WTC11 (cell line): ENCODE results near the gene SRP9. TPM values are rescaled to one million over a fixed set of nuclear protein-coding genes. Genes with fewer than 3 reads are reported as not detected.
"Not testable (repeated sequence)": the region's sequence is repeated elsewhere in the genome, so short reads cannot be mapped to it uniquely, and the experiment has no call there.

Source experiments
- ATAC-seq: fragments of 200-7000 bp; cut with Tn5 transposase; 2 replicates; pipeline ENCODE4 v1.10.0; 2021; ENCODE audit warnings: mild to moderate bottlenecking, moderate library complexity
- CTCF ChIA-PET: fragments of 300-600 bp; sonication (Branson Sonifier 250); formaldehyde crosslinking; loops from one replicate; lab custom pipeline; 2021; ENCODE audit warnings: antibody characterized with exemption; lab: Charles Lee
- POLR2A ChIA-PET: fragments of 350-600 bp; sonication (Branson Sonifier 250); formaldehyde crosslinking; loops from one replicate; lab custom pipeline; 2021; ENCODE audit warnings: antibody characterized with exemption; lab: Charles Lee
- DNase-seq: peaks from one replicate; pipeline ENCODE4 v3.0.0; 2021; ENCODE audit warnings: low spot score
- H3K27ac Mint-ChIP-seq: 2 replicates; pipeline ENCODE4 v1.8.0; 2021; ENCODE audit warnings: mixed read lengths
- H3K27me3 Mint-ChIP-seq: 2 replicates; pipeline ENCODE4 v1.8.0; 2021; ENCODE audit warnings: low read depth, mild to moderate bottlenecking, moderate library complexity, mixed read lengths
- H3K36me3 Mint-ChIP-seq: 2 replicates; pipeline ENCODE4 v1.8.0; 2021; ENCODE audit warnings: mixed read lengths
- H3K4me1 Mint-ChIP-seq: 2 replicates; pipeline ENCODE4 v1.8.0; 2022; ENCODE audit warnings: mixed read lengths
- H3K4me3 Mint-ChIP-seq: 2 replicates; pipeline ENCODE4 v1.8.0; 2021; ENCODE audit warnings: mild to moderate bottlenecking, moderate library complexity, mixed read lengths
- H3K9me3 Mint-ChIP-seq: 2 replicates; pipeline ENCODE4 v1.8.0; 2021; ENCODE audit warnings: mixed read lengths
- CREM ChIP-seq: sonication (generic); formaldehyde crosslinking; IDR thresholded peaks from 2 replicates; pipeline ENCODE4 v1.8.1; 2022; ENCODE audit warnings: mild to moderate bottlenecking, missing genetic modification reagents, moderate library complexity
- ESRRA ChIP-seq: sonication (generic); formaldehyde crosslinking; IDR thresholded peaks from 2 replicates; pipeline ENCODE4 v1.8.1; 2022; ENCODE audit warnings: mild to moderate bottlenecking, missing genetic modification reagents, borderline replicate concordance
- NFYB ChIP-seq: sonication (generic); formaldehyde crosslinking; conservative IDR thresholded peaks from 2 replicates; pipeline ENCODE4 v1.8.0; 2022; ENCODE audit warnings: low read depth, missing genetic modification reagents
- SP1 ChIP-seq: sonication (generic); formaldehyde crosslinking; conservative IDR thresholded peaks from 2 replicates; pipeline ENCODE4 v1.8.1; 2022; ENCODE audit warnings: missing genetic modification reagents
- total RNA-seq: library from RNA; stranded (reverse); gene quantifications from 3 replicates; pipeline ENCODE4 v1.2.3, GENCODE V29; 2021
- TF ChIP-seq, protein P1 (sequence below): sonication (generic); formaldehyde crosslinking; IDR thresholded peaks from 2 replicates; pipeline ENCODE4 v1.8.1; 2022; ENCODE audit warnings: mild to moderate bottlenecking, moderate library complexity, missing genetic modification reagents
- TF ChIP-seq, protein P2 (sequence below): sonication (generic); formaldehyde crosslinking; IDR thresholded peaks from 2 replicates; pipeline ENCODE4 v1.8.1; 2022; ENCODE audit warnings: low read depth, mild to moderate bottlenecking, moderate library complexity, missing genetic modification reagents, borderline replicate concordance
- TF ChIP-seq, protein P3 (sequence below): sonication (generic); formaldehyde crosslinking; IDR thresholded peaks from 2 replicates; pipeline ENCODE4 v1.8.0; 2022; ENCODE audit warnings: mild to moderate bottlenecking, missing genetic modification reagents
- TF ChIP-seq, protein P4 (sequence below): sonication (generic); formaldehyde crosslinking; IDR thresholded peaks from 2 replicates; pipeline ENCODE4 v1.8.0; 2023; ENCODE audit warnings: mild to moderate bottlenecking, missing genetic modification reagents
- TF ChIP-seq, protein P5 (sequence below): sonication (generic); formaldehyde crosslinking; IDR thresholded peaks from 2 replicates; pipeline ENCODE4 v1.8.1; 2023; ENCODE audit warnings: mild to moderate bottlenecking, missing genetic modification reagents, moderate library complexity
- TF ChIP-seq, protein P6 (sequence below): sonication (generic); formaldehyde crosslinking; IDR thresholded peaks from 2 replicates; pipeline ENCODE4 v1.8.1; 2023; ENCODE audit warnings: mild to moderate bottlenecking, missing genetic modification reagents

Gene SRP9
- total RNA-seq, 1 experiment from 2014 or later = 375 TPM

DNA sequence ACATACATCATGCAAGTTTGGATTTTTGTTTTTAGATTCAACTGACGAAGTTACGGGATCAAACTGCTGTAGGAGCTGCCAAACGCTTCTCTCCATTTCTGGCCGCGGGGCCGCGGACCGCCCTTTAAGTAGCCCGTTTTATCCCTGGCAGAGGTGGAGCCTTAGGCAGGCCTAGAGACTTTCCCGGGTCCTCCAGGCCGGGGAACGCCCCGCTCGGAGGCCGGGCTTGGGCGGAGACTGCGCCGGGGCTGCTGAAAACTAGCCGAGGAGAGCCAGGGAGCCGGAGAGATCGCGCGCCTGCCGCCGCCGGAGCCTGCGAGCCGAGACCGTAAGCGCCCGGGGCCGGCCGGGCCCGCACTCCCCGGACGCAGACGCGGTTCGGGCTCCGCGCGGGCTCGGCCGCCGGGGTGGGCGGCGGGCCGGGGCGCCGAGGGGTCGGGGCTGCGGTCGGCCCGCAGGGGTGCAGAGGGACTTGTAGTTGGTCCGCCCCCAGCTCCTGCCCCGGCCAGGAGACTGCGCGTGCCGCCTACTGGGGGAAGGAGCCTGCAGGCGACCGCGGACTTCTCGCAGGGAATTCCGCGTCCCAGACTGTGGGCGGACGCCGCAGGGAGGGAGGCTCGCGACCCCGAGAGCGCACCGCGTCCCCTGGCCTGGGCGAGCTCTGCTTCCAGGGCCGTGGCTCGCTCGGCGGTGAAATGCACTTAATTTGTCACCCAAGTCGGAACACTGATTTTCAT is 32.4 kb downstream of the SRP9 start, which contains the start of gene EPHX1:
TSS of gene EPHX1 (plus strand) at position 283 of the 737 bp plus-strand sequence. CDS start 18,606 bp downstream, outside the sequence.
- peak within 1 kb of the TSS; percentile 68 for H3K27ac Mint-ChIP-seq
- no peaks in the 10 kb centered on the region for H3K9me3 Mint-ChIP-seq
- ChIA-PET CTCF (interaction anchor here (0.6 to 5.4 kb wide), 13 partner anchors 14 to 369 kb away, joined by 3 to 45 read pairs (median 4); partner anchors contain the start of gene SRP9), POLR2A (interaction anchor here (1.0 to 2.1 kb wide), 2 partner anchors 9 to 32 kb away, joined by 3 to 10 read pairs; partner anchors contain the start of gene SRP9)
- H3K4me3 Mint-ChIP-seq = peak within 1 kb of the TSS; percentile 86
- ATAC-seq (peak; percentile 90), DNase-seq (peak; percentile 93)
- H3K36me3 Mint-ChIP-seq = peaks cover 3% of the 10 kb centered on the region; the same call in 1 of the 2 replicates
- peaks cover 30% of the 10 kb centered on the region for H3K4me1 Mint-ChIP-seq
- H3K27me3 Mint-ChIP-seq = peaks cover 3% of the 10 kb centered on the region; the same call in 1 of the 2 replicates
- TF ChIP-seq ESRRA (CRISPR knock-in tag) (peak; percentile 54; the same call in 1 of the 2 replicates), CREM (CRISPR knock-in tag) (peak; percentile 46; the same call in 1 of the 2 replicates), NFYB (no peak)
- TF ChIP-seq, protein P1, sequence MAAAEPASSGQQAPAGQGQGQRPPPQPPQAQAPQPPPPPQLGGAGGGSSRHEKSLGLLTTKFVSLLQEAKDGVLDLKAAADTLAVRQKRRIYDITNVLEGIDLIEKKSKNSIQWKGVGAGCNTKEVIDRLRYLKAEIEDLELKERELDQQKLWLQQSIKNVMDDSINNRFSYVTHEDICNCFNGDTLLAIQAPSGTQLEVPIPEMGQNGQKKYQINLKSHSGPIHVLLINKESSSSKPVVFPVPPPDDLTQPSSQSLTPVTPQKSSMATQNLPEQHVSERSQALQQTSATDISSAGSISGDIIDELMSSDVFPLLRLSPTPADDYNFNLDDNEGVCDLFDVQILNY (CRISPR knock-in tag) = peak; percentile 41; the same call in 1 of the 2 replicates

DNA sequence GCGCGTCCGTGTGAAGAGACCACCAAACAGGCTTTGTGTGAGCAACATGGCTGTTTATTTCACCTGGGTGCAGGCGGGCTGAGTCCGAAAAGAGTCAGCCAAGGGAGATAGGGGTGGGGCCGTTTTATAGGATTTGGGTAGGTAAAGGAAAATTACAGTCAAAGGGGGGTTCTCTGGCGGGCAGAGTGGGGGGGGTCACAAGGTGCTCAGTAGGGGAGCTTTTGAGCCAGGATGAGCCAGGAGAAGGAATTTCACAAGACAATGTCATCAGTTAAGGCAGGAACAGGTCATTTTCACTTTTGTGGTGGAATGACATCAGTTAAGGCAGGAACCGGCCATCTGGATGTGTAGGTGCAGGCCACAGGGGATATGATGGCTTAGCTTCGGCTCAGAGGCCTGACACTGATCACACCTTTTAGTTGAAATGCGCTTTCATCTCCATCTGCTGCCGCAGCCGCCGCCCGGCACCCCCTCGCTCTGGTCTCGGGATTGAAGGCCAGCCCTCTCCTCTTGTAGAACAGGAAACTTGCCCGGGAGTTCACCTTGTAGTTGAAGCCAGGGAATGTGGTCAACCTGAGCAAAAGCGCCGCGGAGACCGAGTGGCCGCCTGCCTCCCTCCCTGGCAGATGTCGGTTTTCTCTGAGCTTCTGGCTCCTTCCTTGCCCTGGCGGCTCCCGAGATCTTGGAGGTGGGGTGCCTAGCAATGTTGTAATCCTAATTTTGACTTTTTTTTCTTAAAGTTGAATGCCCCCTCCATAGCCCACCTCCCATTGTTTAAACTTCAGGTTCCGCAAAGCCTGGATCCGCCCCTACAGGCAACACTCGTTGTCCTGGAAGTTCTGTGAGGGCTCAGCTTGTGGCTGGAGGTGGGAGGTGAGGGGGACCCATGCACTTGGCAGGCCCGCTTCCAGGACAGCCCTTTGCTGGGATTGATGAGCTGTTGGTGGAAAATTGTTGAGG is 33.2 kb downstream of the SRP9 start:
- ChIA-PET CTCF (interaction anchor here (0.6 to 5.4 kb wide), 19 partner anchors 8 to 392 kb away, joined by 3 to 45 read pairs (median 4); partner anchors contain the start of genes SRP9 and TMEM63A), POLR2A (interaction anchor here (2.1 kb wide), 1 partner anchor 33 kb away, joined by 10 read pairs; the partner anchor contains the start of gene SRP9)
- H3K4me1 Mint-ChIP-seq = peaks cover 35% of the 10 kb centered on the region
- peak overlapping the region; percentile 68 for H3K27ac Mint-ChIP-seq
- ATAC-seq (peak; percentile 5; the same call in 1 of the 2 replicates), DNase-seq (peak; percentile 59)
- H3K27me3 Mint-ChIP-seq, H3K36me3 Mint-ChIP-seq, H3K9me3 Mint-ChIP-seq: not testable (repeated sequence)
- H3K4me3 Mint-ChIP-seq = peak overlapping the region; percentile 86
- TF ChIP-seq, protein P2, sequence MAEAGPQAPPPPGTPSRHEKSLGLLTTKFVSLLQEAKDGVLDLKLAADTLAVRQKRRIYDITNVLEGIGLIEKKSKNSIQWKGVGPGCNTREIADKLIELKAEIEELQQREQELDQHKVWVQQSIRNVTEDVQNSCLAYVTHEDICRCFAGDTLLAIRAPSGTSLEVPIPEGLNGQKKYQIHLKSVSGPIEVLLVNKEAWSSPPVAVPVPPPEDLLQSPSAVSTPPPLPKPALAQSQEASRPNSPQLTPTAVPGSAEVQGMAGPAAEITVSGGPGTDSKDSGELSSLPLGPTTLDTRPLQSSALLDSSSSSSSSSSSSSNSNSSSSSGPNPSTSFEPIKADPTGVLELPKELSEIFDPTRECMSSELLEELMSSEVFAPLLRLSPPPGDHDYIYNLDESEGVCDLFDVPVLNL (CRISPR knock-in tag) = peak; percentile 26; the same call in 1 of the 2 replicates
- TF ChIP-seq, protein P3, sequence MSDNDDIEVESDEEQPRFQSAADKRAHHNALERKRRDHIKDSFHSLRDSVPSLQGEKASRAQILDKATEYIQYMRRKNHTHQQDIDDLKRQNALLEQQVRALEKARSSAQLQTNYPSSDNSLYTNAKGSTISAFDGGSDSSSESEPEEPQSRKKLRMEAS = peak; percentile 59; the same call in 1 of the 2 replicates

DNA sequence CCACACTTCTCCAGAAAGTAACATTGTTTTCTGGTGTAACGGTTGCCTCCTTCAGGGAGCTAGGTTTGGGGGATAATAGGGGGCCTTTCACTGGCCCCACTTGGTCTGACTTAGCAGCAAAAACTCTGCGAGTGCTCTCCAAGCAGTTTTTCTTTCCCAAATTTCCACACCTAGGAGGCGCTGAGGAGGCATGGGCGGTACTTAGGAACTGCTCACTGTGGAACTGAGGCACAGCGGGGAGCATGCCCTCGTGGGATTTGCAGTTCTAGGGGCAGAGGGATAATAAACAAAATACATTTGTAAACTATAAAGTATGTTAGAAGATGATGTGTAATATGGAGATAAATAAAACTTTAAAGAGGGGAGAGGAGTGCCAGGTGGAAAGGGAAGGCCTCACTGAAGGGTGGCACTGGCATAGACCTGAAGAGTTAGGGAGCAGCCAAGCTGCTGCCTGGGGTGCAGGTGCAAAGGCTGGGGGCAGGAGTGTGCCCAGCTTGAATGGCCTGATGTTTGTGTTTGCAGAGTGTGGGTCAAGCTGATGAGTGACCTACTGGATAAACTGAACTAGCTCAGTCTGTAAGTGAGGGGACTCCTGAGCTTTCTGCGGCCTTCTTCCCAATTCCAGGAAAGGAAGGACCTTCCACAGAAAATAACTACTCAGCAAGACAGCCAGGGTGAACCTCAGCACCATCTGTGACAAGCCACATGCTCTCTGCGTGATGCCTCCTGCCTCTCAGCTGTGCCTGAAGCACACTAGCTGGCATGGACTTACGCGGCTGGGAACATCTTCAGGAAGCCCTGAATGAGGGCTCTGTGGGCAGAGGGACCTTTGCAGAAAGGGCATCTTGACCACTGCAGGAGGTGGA is 34.2 kb downstream of the SRP9 start:
- ChIA-PET CTCF (interaction anchor here (0.7 to 5.4 kb wide), 15 partner anchors 9 to 337 kb away, joined by 3 to 45 read pairs (median 4); partner anchors contain the start of genes SRP9 and TMEM63A), POLR2A (interaction anchor here (0.5 to 2.1 kb wide), 2 partner anchors 19 to 34 kb away, joined by 5 to 10 read pairs; partner anchors contain the start of gene SRP9)
- Mint-ChIP-seq H3K4me3 (peak overlapping the region; percentile 86), H3K4me1 (peaks cover 42% of the 10 kb centered on the region), H3K27me3 (peaks cover 3% of the 10 kb centered on the region; the same call in 1 of the 2 replicates), H3K9me3 (no peaks in the 10 kb centered on the region), H3K27ac (no peak overlapping the region), H3K36me3 (peaks cover 6% of the 10 kb centered on the region; the same call in 1 of the 2 replicates)
- ATAC-seq (peak; percentile 7; the same call in 1 of the 2 replicates), DNase-seq (peak; percentile 60)
- TF ChIP-seq SP1 (CRISPR knock-in tag) (0 out of 2 replicates have a peak, but pooled peaks have one; percentile 23), CREM (CRISPR knock-in tag) (no peak)
- TF ChIP-seq, protein P4, sequence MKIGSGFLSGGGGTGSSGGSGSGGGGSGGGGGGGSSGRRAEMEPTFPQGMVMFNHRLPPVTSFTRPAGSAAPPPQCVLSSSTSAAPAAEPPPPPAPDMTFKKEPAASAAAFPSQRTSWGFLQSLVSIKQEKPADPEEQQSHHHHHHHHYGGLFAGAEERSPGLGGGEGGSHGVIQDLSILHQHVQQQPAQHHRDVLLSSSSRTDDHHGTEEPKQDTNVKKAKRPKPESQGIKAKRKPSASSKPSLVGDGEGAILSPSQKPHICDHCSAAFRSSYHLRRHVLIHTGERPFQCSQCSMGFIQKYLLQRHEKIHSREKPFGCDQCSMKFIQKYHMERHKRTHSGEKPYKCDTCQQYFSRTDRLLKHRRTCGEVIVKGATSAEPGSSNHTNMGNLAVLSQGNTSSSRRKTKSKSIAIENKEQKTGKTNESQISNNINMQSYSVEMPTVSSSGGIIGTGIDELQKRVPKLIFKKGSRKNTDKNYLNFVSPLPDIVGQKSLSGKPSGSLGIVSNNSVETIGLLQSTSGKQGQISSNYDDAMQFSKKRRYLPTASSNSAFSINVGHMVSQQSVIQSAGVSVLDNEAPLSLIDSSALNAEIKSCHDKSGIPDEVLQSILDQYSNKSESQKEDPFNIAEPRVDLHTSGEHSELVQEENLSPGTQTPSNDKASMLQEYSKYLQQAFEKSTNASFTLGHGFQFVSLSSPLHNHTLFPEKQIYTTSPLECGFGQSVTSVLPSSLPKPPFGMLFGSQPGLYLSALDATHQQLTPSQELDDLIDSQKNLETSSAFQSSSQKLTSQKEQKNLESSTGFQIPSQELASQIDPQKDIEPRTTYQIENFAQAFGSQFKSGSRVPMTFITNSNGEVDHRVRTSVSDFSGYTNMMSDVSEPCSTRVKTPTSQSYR (CRISPR knock-in tag) = no peak
- TF ChIP-seq, protein P5, sequence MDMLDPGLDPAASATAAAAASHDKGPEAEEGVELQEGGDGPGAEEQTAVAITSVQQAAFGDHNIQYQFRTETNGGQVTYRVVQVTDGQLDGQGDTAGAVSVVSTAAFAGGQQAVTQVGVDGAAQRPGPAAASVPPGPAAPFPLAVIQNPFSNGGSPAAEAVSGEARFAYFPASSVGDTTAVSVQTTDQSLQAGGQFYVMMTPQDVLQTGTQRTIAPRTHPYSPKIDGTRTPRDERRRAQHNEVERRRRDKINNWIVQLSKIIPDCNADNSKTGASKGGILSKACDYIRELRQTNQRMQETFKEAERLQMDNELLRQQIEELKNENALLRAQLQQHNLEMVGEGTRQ (CRISPR knock-in tag) = no peak
- TF ChIP-seq, protein P6, sequence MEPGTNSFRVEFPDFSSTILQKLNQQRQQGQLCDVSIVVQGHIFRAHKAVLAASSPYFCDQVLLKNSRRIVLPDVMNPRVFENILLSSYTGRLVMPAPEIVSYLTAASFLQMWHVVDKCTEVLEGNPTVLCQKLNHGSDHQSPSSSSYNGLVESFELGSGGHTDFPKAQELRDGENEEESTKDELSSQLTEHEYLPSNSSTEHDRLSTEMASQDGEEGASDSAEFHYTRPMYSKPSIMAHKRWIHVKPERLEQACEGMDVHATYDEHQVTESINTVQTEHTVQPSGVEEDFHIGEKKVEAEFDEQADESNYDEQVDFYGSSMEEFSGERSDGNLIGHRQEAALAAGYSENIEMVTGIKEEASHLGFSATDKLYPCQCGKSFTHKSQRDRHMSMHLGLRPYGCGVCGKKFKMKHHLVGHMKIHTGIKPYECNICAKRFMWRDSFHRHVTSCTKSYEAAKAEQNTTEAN (CRISPR knock-in tag) = no peak
